Prostate gland (tissue), 2 donors: Measurements from ENCODE around the gene CDR2L.
A peak's percentile ranks its signal among the peaks of the same experiment; 100 is the strongest.

ENCODE experiments used
- CTCF ChIP-seq, 4 experiments: fragments of 200-600 bp in 2 of 4; fragments of 450-650 bp in 2 of 4; sonication (generic) in 2 of 4; IDR thresholded peaks; 1 replicate in 3 of 4; 2 replicates in 1 of 4; pipeline ENCODE4 v1.5.1; 2016 to 2019; ENCODE audit warnings: antibody characterized with exemption in 4 of 4, mild to moderate bottlenecking in 2 of 4, moderate library complexity in 2 of 4
- POLR2A ChIP-seq: fragments of 450-650 bp; IDR thresholded peaks from one replicate; pipeline ENCODE4 v1.6.1; 2016; ENCODE audit warnings: antibody characterized with exemption, mild to moderate bottlenecking
- POLR2AphosphoS5 ChIP-seq: sonication (generic); formaldehyde crosslinking; IDR thresholded peaks from one replicate; pipeline ENCODE4 v1.6.1; 2017; ENCODE audit warnings: antibody characterized with exemption

- TF ChIP-seq CTCF (IDR thresholded peaks at IDR 0.05) (peak in 1 of 4 experiments; percentile 3), POLR2A (peak; percentile 57), POLR2AphosphoS5 (peak; percentile 32)
Observed at GRCh38 chr17:74972107-74972972, 15.1 kb upstream of the CDR2L start, which contains the start of gene HID1.
